K562 (cell line): ENCODE data around the gene SYF2. TPM values are rescaled to one million over a fixed set of nuclear protein-coding genes. Genes with fewer than 3 reads are reported as not detected.

Experiments used
- BACH1 ChIP-seq: fragments of 200-800 bp; sonication (Bioruptor generic); IDR thresholded peaks from 2 replicates; pipeline ENCODE4 v1.6.1; 2016; ENCODE audit warnings: missing genetic modification characterization, missing compliant biosample characterization
- CUX1 ChIP-seq: fragments of 200-800 bp; sonication (Bioruptor generic); IDR thresholded peaks from 2 replicates; pipeline ENCODE4 v1.6.1; 2016; ENCODE audit warnings: missing genetic modification characterization, missing compliant biosample characterization
- EP300 ChIP-seq: IDR thresholded peaks from 2 replicates; pipeline ENCODE4 v1.6.1; 2012; ENCODE audit warnings: low read length, improper control_type of control experiment
- HDAC1 ChIP-seq, 2 experiments: fragments of 450-650 bp; IDR thresholded peaks; 2 replicates each; pipeline ENCODE4 v1.6.1; 2016 to 2017; ENCODE audit warnings: inconsistent platforms in 1 of 2, mild to moderate bottlenecking in 1 of 2, moderate library complexity in 1 of 2
- SPI1 ChIP-seq: IDR thresholded peaks from 2 replicates; pipeline ENCODE4 v1.6.1; 2011; ENCODE audit warnings: low read depth, low read length, control low read depth, borderline replicate concordance
- TAF9B ChIP-seq: fragments of 450-650 bp; IDR thresholded peaks from 2 replicates; pipeline ENCODE4 v1.6.1; 2018; ENCODE audit warnings: mild to moderate bottlenecking; ENCODE audit not compliant: partially characterized antibody
- U2AF2 ChIP-seq: fragments of 200-400 bp; formaldehyde crosslinking; optimal IDR thresholded peaks from 2 replicates; pipeline ENCODE3; 2017; ENCODE audit warnings: low read depth, mild to moderate bottlenecking, low read length
- ZNF830 ChIP-seq: fragments of 250-450 bp; sonication (Bioruptor Pico); IDR thresholded peaks from 2 replicates; pipeline ENCODE4 v1.5.0; 2021; ENCODE audit warnings: mild to moderate bottlenecking
- polyA plus RNA-seq, 8 experiments: library from polyadenylated mRNA; depleted of rRNA in 4 of 8; stranded (reverse) in 5 of 8; unstranded in 3 of 8; fragments of >200 nt; fragmentation: Nextera tagmentation in 2 of 8; fragmentation: Illumina TruSeq in 1 of 8; extraction: Ambion mirVana in 2 of 8; extraction: Trizol in 1 of 8; gene quantifications; 2 replicates each; pipeline versions ENCODE4 v1.2.1 to v1.2.3, GENCODE V29; 2011 to 2014; ENCODE audit warnings: inconsistent platforms in 1 of 8, missing spikeins in 1 of 8
- total RNA-seq, 7 experiments: library from RNA; depleted of rRNA in 6 of 7; stranded (reverse); fragments of >200 nt in 6 of 7; fragmentation: Illumina TruSeq in 2 of 7; extraction: Trizol in 2 of 7; gene quantifications; 2 replicates each; pipeline versions ENCODE4 v1.2.1 to v1.2.3, GENCODE V29; 2011 to 2021; ENCODE audit warnings: low replicate concordance in 1 of 7
- TF ChIP-seq, protein P1 (sequence below): fragments of 200-600 bp; sonication (generic); IDR thresholded peaks from one replicate; pipeline ENCODE4 v1.6.1; 2012; ENCODE audit warnings: mild to moderate bottlenecking, low read depth, low read length, inconsistent platforms

SYF2 gene
- total and polyA plus RNA-seq, 9 of the 15 experiments (the other 6 are each of a cell fraction or from before 2014, with no cell fraction given), result 20.9 to 69.0 (median 43.2) TPM

DNA sequence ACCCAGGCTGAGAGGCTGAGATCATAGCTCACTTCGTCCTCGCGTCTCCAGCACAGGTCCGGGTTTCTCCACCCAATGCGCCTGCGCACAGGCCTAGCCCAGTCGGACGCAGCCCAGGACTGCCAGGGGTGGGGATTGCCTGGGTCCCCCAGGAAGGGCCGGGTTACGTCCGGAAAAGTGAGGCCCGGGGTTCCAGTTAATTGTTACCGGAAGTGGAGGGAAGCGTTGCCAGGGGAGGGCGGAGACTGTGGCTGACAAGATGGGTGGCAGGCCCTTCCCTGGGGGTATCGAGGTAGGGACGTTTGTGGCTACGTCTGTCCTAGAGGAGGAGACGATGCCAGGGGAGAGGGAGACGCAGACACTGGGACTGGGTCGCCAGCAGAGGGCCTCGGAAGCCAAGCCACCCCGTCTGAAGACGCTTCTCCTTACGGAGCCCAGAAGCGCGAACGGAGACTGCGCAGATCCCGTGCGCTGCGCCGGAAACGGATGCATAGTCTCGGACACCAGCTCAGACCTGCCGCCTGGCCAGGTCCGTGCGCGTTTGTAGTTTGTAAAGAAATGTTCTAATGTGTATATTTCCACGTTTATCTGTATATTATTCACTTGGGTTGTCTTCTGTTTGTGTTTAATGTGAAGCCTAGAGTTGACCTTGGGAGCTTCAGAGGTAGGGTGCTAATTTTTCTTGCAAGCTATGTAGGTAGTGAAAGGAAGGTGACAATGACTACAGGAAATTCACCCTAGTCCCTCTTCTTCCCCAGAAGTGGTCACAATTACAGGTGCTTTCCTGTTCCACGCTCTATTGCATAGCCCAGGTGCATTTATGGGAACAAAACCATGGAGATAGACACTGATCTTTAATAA, 7.6 kb upstream of the SYF2 start (continued):
- TF ChIP-seq, protein P1, sequence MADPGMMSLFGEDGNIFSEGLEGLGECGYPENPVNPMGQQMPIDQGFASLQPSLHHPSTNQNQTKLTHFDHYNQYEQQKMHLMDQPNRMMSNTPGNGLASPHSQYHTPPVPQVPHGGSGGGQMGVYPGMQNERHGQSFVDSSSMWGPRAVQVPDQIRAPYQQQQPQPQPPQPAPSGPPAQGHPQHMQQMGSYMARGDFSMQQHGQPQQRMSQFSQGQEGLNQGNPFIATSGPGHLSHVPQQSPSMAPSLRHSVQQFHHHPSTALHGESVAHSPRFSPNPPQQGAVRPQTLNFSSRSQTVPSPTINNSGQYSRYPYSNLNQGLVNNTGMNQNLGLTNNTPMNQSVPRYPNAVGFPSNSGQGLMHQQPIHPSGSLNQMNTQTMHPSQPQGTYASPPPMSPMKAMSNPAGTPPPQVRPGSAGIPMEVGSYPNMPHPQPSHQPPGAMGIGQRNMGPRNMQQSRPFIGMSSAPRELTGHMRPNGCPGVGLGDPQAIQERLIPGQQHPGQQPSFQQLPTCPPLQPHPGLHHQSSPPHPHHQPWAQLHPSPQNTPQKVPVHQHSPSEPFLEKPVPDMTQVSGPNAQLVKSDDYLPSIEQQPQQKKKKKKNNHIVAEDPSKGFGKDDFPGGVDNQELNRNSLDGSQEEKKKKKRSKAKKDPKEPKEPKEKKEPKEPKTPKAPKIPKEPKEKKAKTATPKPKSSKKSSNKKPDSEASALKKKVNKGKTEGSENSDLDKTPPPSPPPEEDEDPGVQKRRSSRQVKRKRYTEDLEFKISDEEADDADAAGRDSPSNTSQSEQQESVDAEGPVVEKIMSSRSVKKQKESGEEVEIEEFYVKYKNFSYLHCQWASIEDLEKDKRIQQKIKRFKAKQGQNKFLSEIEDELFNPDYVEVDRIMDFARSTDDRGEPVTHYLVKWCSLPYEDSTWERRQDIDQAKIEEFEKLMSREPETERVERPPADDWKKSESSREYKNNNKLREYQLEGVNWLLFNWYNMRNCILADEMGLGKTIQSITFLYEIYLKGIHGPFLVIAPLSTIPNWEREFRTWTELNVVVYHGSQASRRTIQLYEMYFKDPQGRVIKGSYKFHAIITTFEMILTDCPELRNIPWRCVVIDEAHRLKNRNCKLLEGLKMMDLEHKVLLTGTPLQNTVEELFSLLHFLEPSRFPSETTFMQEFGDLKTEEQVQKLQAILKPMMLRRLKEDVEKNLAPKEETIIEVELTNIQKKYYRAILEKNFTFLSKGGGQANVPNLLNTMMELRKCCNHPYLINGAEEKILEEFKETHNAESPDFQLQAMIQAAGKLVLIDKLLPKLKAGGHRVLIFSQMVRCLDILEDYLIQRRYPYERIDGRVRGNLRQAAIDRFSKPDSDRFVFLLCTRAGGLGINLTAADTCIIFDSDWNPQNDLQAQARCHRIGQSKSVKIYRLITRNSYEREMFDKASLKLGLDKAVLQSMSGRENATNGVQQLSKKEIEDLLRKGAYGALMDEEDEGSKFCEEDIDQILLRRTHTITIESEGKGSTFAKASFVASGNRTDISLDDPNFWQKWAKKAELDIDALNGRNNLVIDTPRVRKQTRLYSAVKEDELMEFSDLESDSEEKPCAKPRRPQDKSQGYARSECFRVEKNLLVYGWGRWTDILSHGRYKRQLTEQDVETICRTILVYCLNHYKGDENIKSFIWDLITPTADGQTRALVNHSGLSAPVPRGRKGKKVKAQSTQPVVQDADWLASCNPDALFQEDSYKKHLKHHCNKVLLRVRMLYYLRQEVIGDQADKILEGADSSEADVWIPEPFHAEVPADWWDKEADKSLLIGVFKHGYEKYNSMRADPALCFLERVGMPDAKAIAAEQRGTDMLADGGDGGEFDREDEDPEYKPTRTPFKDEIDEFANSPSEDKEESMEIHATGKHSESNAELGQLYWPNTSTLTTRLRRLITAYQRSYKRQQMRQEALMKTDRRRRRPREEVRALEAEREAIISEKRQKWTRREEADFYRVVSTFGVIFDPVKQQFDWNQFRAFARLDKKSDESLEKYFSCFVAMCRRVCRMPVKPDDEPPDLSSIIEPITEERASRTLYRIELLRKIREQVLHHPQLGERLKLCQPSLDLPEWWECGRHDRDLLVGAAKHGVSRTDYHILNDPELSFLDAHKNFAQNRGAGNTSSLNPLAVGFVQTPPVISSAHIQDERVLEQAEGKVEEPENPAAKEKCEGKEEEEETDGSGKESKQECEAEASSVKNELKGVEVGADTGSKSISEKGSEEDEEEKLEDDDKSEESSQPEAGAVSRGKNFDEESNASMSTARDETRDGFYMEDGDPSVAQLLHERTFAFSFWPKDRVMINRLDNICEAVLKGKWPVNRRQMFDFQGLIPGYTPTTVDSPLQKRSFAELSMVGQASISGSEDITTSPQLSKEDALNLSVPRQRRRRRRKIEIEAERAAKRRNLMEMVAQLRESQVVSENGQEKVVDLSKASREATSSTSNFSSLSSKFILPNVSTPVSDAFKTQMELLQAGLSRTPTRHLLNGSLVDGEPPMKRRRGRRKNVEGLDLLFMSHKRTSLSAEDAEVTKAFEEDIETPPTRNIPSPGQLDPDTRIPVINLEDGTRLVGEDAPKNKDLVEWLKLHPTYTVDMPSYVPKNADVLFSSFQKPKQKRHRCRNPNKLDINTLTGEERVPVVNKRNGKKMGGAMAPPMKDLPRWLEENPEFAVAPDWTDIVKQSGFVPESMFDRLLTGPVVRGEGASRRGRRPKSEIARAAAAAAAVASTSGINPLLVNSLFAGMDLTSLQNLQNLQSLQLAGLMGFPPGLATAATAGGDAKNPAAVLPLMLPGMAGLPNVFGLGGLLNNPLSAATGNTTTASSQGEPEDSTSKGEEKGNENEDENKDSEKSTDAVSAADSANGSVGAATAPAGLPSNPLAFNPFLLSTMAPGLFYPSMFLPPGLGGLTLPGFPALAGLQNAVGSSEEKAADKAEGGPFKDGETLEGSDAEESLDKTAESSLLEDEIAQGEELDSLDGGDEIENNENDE, result peak; percentile 65
- TF ChIP-seq TAF9B (peak; percentile 37), ZNF830 (CRISPR knock-in tag) (no peak), CUX1 (CRISPR knock-in tag) (no peak), U2AF2 (no peak), SPI1 (0 out of 2 replicates have a peak, but pooled peaks have one; percentile 3), EP300 (peak; percentile 49; the same call in 1 of the 2 replicates), BACH1 (tag) (no peak), HDAC1 (IDR thresholded peaks at IDR 0.05) (peak in 1 of 2 experiments; percentile 74; a peak in 1 of 4 replicates)
